Esophagus (tissue), 2 donors: ENCODE measurements around the gene SF3A1. TPM values are rescaled to one million over a fixed set of nuclear protein-coding genes. Genes with fewer than 3 reads are reported as not detected.

Experiments used
- H3K27ac ChIP-seq, 2 donors: one replicate each; pipeline ENCODE4 v1.5.1; 2013; ENCODE audit warnings: low read depth in 2 of 2, mild to moderate bottlenecking in 2 of 2, inconsistent platforms in 1 of 2, low read length in 1 of 2, moderate library complexity in 1 of 2
- H3K27me3 ChIP-seq, 2 donors: one replicate each; pipeline ENCODE4 v1.6.1; 2013; ENCODE audit warnings: low read length in 2 of 2, control low read depth in 1 of 2, mild to moderate bottlenecking in 1 of 2; ENCODE audit not compliant: insufficient read depth in 2 of 2, control insufficient read depth in 1 of 2
- H3K36me3 ChIP-seq, 2 donors: one replicate each; pipeline ENCODE4 v1.6.1; 2013; ENCODE audit warnings: low read length in 1 of 2; ENCODE audit not compliant: control insufficient read depth in 2 of 2, insufficient read depth in 2 of 2
- H3K4me1 ChIP-seq, 2 donors: one replicate each; pipeline ENCODE4 v1.6.1; 2013; ENCODE audit warnings: low read length in 1 of 2; ENCODE audit not compliant: control insufficient read depth in 2 of 2, insufficient read depth in 2 of 2
- H3K4me3 ChIP-seq, 2 donors: one replicate each; pipeline ENCODE4 v1.5.1; 2013; ENCODE audit warnings: low read length in 2 of 2, mild to moderate bottlenecking in 2 of 2, low read depth in 1 of 2, moderate library complexity in 1 of 2
- H3K9me3 ChIP-seq, 2 donors: one replicate each; pipeline ENCODE4 v1.6.1; 2013; ENCODE audit warnings: mild to moderate bottlenecking in 2 of 2, low read depth in 1 of 2, low read length in 1 of 2, moderate library complexity in 1 of 2; ENCODE audit not compliant: control insufficient read depth in 2 of 2, insufficient read depth in 1 of 2
- WGBS, 2 donors: extraction: QIAGEN DNeasy Blood & Tissue Kit; methylation state at CpG; one replicate each; pipeline ENCODE4 v1.1.7; 2013; 5-methylcytosine and 5-hydroxymethylcytosine counted together
- polyA plus RNA-seq, 2 donors: library from polyadenylated mRNA; stranded (reverse); fragments of 200-250 nt; gene quantifications; one replicate each; pipeline ENCODE4 v1.2.3, GENCODE V29; 2013
- donor health status: healthy with polysubstance abuse.
- donor health status: Bipolar disorder and iron deficiency.

The SF3A1 gene
- polyA plus RNA-seq, 2 donors = 14.3 to 23.1 TPM

DNA sequence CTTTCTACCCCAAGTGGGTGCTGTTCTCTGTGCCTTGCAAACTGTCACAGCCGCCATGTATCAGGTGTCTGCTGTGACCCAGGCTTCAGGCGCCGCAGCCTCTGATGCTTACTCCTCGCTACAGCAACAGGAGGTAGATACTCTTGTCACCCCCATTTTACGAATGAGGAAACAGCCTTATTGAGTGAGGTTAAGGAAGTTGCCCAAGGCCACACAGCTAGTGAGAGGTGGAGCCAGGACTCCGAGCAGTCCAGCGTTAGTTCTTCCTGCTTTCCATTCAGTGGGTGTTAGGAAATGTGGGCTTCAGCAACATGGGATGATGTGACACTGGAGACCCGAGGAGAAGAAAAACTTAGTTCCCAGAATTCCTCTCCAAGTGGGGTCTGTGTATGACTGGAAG, 16.2 kb upstream of the SF3A1 start:
- Histone ChIP-seq H3K27me3 (no peaks in the 10 kb centered on the region), H3K4me3 (no peak overlapping the region), H3K4me1 (no peaks in the 10 kb centered on the region), H3K9me3 (no peaks in the 10 kb centered on the region), H3K27ac (no peak overlapping the region), H3K36me3 (peaks cover 0 to 7% of the 10 kb centered on the region in 2 donors)
- 65 to 67% methylated on average over 8 of the region's 8 CpGs for WGBS, 2 donors

- no peaks in the 10 kb centered on the region for H3K4me1 ChIP-seq
- no peaks in the 10 kb centered on the region for H3K9me3 ChIP-seq
- WGBS, 2 donors = 84 to 85% methylated on average over 13 of the region's 13 CpGs
- H3K27ac ChIP-seq = no peak overlapping the region
- H3K36me3 ChIP-seq = peaks cover 0 to 2% of the 10 kb centered on the region in 2 donors
- H3K27me3 ChIP-seq = no peaks in the 10 kb centered on the region
- no peak overlapping the region for H3K4me3 ChIP-seq
These were observed 15.3 kb upstream of the SF3A1 start for GRCh38 chr22:30371981-30372380.

GRCh38 chr22:30371321-30371720, 14.6 kb upstream of the SF3A1 start:
- Histone ChIP-seq H3K4me1 (no peaks in the 10 kb centered on the region), H3K27me3 (no peaks in the 10 kb centered on the region), H3K4me3 (no peak overlapping the region), H3K27ac (no peak overlapping the region), H3K36me3 (peaks cover 0 to 2% of the 10 kb centered on the region in 2 donors), H3K9me3 (no peaks in the 10 kb centered on the region)
- 94 to 98% methylated on average over 9 of the region's 9 CpGs for WGBS, 2 donors

GRCh38 chr22:30370641-30371230, 14.0 kb upstream of the SF3A1 start:
- Histone ChIP-seq H3K9me3 (no peaks in the 10 kb centered on the region), H3K4me1 (no peaks in the 10 kb centered on the region), H3K4me3 (no peak overlapping the region), H3K27me3 (no peaks in the 10 kb centered on the region), H3K36me3 (peaks cover 0 to 6% of the 10 kb centered on the region in 2 donors), H3K27ac (no peak overlapping the region)
- WGBS, 2 donors = 83% methylated on average over 19 of the region's 19 CpGs

GRCh38 chr22:30368420-30368819, 11.7 kb upstream of the SF3A1 start:
- Histone ChIP-seq H3K4me1 (no peaks in the 10 kb centered on the region), H3K4me3 (no peak overlapping the region), H3K27ac (no peak overlapping the region), H3K27me3 (no peaks in the 10 kb centered on the region), H3K9me3 (no peaks in the 10 kb centered on the region), H3K36me3 (peaks cover 0 to 6% of the 10 kb centered on the region in 2 donors)
- 85 to 88% methylated on average over 9 of the region's 9 CpGs for WGBS, 2 donors

DNA sequence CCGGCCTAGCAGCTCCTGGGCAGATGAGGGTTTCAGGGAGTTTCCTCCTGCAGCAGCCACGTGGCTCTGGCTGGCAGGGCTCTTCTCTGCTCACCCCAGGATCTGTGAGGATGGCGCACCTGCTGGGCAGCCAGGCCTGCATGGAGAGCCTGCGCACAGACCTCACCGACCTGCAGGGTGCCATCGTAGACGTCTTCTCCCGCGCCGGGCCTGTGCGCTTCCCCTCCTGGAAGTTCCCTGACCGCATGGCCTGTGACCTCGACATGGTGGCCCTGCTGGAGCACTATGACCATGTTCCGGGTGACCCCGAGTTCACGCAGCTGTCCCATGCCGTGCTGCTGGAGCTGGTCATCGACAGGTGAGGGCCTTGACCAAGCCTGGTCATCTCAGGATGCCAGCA, 9.2 kb upstream of the SF3A1 start:
- H3K4me3 ChIP-seq = no peak overlapping the region
- no peaks in the 10 kb centered on the region for H3K9me3 ChIP-seq
- no peaks in the 10 kb centered on the region for H3K27me3 ChIP-seq
- no peak overlapping the region for H3K27ac ChIP-seq
- H3K4me1 ChIP-seq = no peaks in the 10 kb centered on the region
- H3K36me3 ChIP-seq = peaks cover 0 to 6% of the 10 kb centered on the region in 2 donors
- 94 to 95% methylated on average over 18 of the region's 18 CpGs for WGBS, 2 donors

DNA sequence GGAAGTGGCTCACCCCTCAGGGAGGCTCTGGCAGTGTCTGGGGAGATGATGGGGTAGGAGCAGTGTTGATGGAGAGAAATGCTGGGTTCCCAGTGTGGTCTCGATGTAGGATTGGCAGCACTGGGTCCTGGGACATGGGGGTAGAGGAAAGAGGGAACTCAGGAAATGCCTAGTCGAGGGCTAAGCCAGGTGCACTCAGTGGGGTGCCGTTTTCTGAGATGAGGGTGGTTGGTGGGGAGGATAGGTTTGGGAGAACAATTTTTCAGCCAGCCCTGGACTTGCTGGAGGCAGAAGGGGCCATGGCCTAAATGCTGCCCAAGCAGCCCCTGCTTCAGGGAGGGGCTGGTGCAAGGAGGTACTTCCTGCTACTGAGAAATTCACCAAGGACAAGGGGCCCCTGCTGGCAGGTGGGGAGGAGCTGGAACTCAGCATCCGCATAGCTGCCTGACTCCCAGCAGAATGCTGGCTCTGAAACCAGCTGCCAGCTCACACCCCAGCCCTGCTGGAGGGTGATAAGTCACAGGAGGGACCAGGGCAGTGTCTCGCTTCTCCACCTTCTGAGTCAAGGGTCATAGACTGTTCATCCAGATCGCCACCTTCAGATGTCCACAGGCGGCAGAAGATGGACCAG, 6.1 kb upstream of the SF3A1 start:
- no peak overlapping the region for H3K4me3 ChIP-seq
- H3K4me1 ChIP-seq = no peaks in the 10 kb centered on the region
- no peak overlapping the region for H3K27ac ChIP-seq
- peaks cover 0 to 4% of the 10 kb centered on the region in 2 donors for H3K36me3 ChIP-seq
- WGBS, 2 donors = 78 to 85% methylated on average over 7 of the region's 7 CpGs
- no peaks in the 10 kb centered on the region for H3K27me3 ChIP-seq
- H3K9me3 ChIP-seq = no peaks in the 10 kb centered on the region

DNA sequence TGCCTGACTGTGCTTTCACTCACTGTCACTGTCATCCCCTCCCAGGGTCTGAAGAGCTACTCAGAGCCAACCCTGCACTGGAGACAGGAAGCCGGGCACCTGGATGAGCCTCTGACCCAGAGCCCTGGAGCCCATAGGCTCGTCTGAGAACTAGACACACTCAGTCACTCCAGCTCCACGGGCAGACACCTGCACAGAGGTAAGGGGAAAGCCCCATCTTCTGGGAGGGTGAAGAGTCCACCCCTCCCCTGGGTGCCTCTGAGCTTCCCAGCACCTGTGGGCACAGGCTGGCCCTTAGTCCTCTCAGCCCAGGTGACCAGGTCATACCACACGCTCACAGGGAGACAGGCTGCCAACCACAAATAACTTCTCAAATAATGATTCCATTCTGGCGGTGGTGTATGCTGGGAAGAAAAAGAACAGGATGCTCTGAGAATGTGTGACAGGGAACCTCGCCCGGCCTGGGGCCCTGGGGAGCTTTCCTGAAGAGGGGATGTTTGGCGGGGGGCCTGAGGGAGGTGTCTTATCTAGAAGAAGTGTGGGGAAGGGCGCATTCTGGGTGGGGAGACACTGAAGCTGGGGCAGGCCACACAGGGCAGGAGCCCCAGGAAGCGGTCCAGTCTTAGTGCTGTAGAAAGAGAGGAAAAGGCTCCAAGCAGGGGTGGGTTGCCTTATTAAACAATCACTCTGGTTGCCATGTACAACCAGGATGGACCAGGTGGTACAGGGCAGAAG, 5.4 kb upstream of the SF3A1 start:
- Histone ChIP-seq H3K36me3 (peaks cover 0 to 4% of the 10 kb centered on the region in 2 donors), H3K27me3 (no peaks in the 10 kb centered on the region), H3K9me3 (no peaks in the 10 kb centered on the region), H3K4me1 (no peaks in the 10 kb centered on the region), H3K27ac (no peak overlapping the region), H3K4me3 (no peak overlapping the region)
- 88 to 90% methylated on average over 10 of the region's 10 CpGs for WGBS, 2 donors

DNA sequence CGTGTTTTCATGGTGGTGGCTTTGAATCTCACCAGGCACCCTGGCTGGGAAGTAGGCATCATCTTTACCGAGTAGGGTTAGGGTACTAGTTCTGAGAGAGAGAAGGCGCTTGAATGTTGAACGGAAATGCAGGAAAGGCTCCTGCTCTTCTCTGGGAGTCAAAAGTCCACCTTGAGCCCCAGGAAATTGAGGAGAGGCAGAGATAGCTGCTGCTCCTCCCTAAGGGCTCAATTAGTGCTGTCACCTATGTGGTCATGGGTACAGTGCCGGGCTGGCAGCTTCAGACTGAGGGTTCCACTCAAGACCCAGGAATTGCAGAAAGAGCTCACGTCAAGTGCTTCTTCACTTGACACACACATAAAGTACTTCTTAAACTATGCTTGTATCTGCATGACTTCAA, 1.8 kb upstream of the SF3A1 start:
- peaks cover 0 to 9% of the 10 kb centered on the region in 2 donors for H3K4me1 ChIP-seq

More for the DNA sequence above, 1.8 kb upstream of the SF3A1 start:
- WGBS, 2 donors = 91% methylated on average over 6 of the region's 6 CpGs
- H3K4me3 ChIP-seq = no peak overlapping the region
- peaks cover 0 to 2% of the 10 kb centered on the region in 2 donors for H3K36me3 ChIP-seq
- no peak overlapping the region for H3K27ac ChIP-seq
- no peaks in the 10 kb centered on the region for H3K9me3 ChIP-seq
- no peaks in the 10 kb centered on the region for H3K27me3 ChIP-seq
